GM23338 (cell line): ENCODE results near the gene PGAM5. TPM values are rescaled to one million over a fixed set of nuclear protein-coding genes. Genes with fewer than 3 reads are reported as not detected.

Experiments
- ATAC-seq: fragments of 200-7000 bp; cut with Tn5 transposase; 3 replicates; pipeline ENCODE4 v1.9.1; 2020
- DNase-seq: peaks from one replicate; pipeline ENCODE4 v3.0.0-alpha.2; 2015; ENCODE audit warnings: low spot score
- H2AFZ ChIP-seq: fragments of 200-600 bp; sonication (generic); 2 replicates; pipeline ENCODE4 v1.8.0; 2016; ENCODE audit warnings: antibody characterized with exemption, mild to moderate bottlenecking, moderate library complexity
- H3F3A ChIP-seq: fragments of 200-600 bp; sonication (generic); replicated peaks from 2 replicates; pipeline ENCODE4 v1.8.0; 2017; ENCODE audit warnings: antibody characterized with exemption, mixed run types, low read depth
- H3K27ac ChIP-seq: fragments of 200-600 bp; sonication (generic); 2 replicates; pipeline ENCODE4 v1.6.1; 2016; ENCODE audit warnings: low read depth
- H3K27me3 ChIP-seq: fragments of 200-600 bp; sonication (generic); 2 replicates; pipeline ENCODE4 v1.8.0; 2016; ENCODE audit warnings: mild to moderate bottlenecking, mixed run types, moderate library complexity; ENCODE audit not compliant: insufficient read depth
- H3K36me3 ChIP-seq: fragments of 200-600 bp; sonication (generic); 2 replicates; pipeline ENCODE4 v1.8.0; 2016; ENCODE audit warnings: mild to moderate bottlenecking; ENCODE audit not compliant: insufficient read depth
- H3K4me1 ChIP-seq: fragments of 200-600 bp; sonication (generic); 2 replicates; pipeline ENCODE4 v1.8.0; 2016; ENCODE audit warnings: mild to moderate bottlenecking, moderate library complexity; ENCODE audit not compliant: insufficient read depth
- H3K4me2 ChIP-seq: fragments of 200-600 bp; sonication (generic); 2 replicates; pipeline ENCODE4 v1.7.1; 2017; ENCODE audit warnings: mixed run types
- H3K4me3 ChIP-seq: fragments of 200-600 bp; sonication (generic); 2 replicates; pipeline ENCODE4 v1.6.1; 2016; ENCODE audit warnings: mixed run types
- H3K79me2 ChIP-seq: fragments of 200-600 bp; sonication (generic); replicated peaks from 2 replicates; pipeline ENCODE4 v1.8.0; 2017; ENCODE audit warnings: mild to moderate bottlenecking; ENCODE audit not compliant: insufficient read depth
- H3K9me2 ChIP-seq: fragments of 200-600 bp; sonication (generic); 2 replicates; pipeline ENCODE4 v1.8.0; 2017; ENCODE audit not compliant: insufficient read depth
- H4K20me1 ChIP-seq: fragments of 200-600 bp; sonication (generic); replicated peaks from 2 replicates; pipeline ENCODE4 v1.8.0; 2017; ENCODE audit warnings: mild to moderate bottlenecking; ENCODE audit not compliant: insufficient read depth
- H3K27ac Mint-ChIP-seq: 2 replicates; pipeline ENCODE4 v1.8.0; 2020; ENCODE audit warnings: inconsistent platforms, mild to moderate bottlenecking, moderate library complexity, mixed read lengths
- H3K27me3 Mint-ChIP-seq: 3 replicates; pipeline ENCODE4 v1.8.0; 2022; ENCODE audit warnings: low read depth, mild to moderate bottlenecking, moderate library complexity, mixed read lengths, inconsistent platforms; ENCODE audit not compliant: insufficient read depth, poor library complexity
- H3K36me3 Mint-ChIP-seq: 3 replicates; pipeline ENCODE4 v1.8.0; 2021; ENCODE audit warnings: low read depth, mild to moderate bottlenecking, inconsistent platforms, moderate library complexity, mixed read lengths
- H3K4me1 Mint-ChIP-seq: 3 replicates; pipeline ENCODE4 v1.8.0; 2020; ENCODE audit warnings: mild to moderate bottlenecking, inconsistent platforms, mixed read lengths
- H3K4me3 Mint-ChIP-seq: 3 replicates; pipeline ENCODE4 v1.8.0; 2021; ENCODE audit warnings: moderate library complexity, mild to moderate bottlenecking, inconsistent platforms, mixed read lengths
- H3K9me3 Mint-ChIP-seq: 3 replicates; pipeline ENCODE4 v1.8.0; 2020; ENCODE audit warnings: moderate library complexity, mild to moderate bottlenecking, inconsistent platforms, mixed read lengths
- CREB1 ChIP-seq: fragments of 250-450 bp; sonication (Bioruptor Pico); IDR thresholded peaks from 2 replicates; pipeline ENCODE4 v1.5.0; 2020; ENCODE audit warnings: low read depth, mild to moderate bottlenecking, moderate library complexity
- CTCF ChIP-seq, 2 experiments: fragments of 200-600 bp in 1 of 2; sonication (generic) in 1 of 2; conservative IDR thresholded peaks; 2 replicates each; pipeline versions ENCODE4 v1.5.1 to v1.6.1; 2016 to 2017; ENCODE audit warnings: antibody characterized with exemption in 2 of 2, low read depth in 2 of 2, mild to moderate bottlenecking in 2 of 2, moderate library complexity in 1 of 2
- ETS1 ChIP-seq: IDR thresholded peaks from 2 replicates; pipeline ENCODE4 v1.6.1; 2016; ENCODE audit warnings: antibody characterized with exemption
- EZH2 ChIP-seq: fragments of 200-600 bp; sonication (generic); IDR thresholded peaks from one replicate; pipeline ENCODE4 v1.8.0; 2017; ENCODE audit warnings: antibody characterized with exemption, mild to moderate bottlenecking, low read depth; ENCODE audit not compliant: unreplicated experiment
- EZH2phosphoT487 ChIP-seq: fragments of 200-600 bp; sonication (generic); IDR thresholded peaks from one replicate; pipeline ENCODE4 v1.8.1; 2018; ENCODE audit warnings: antibody characterized with exemption; ENCODE audit not compliant: unreplicated experiment
- JUNB ChIP-seq: IDR thresholded peaks from one replicate; pipeline ENCODE4 v1.6.1; 2016; ENCODE audit warnings: antibody characterized with exemption; ENCODE audit not compliant: unreplicated experiment
- REST ChIP-seq: IDR thresholded peaks from one replicate; pipeline ENCODE4 v1.6.1; 2018; ENCODE audit warnings: antibody characterized with exemption; ENCODE audit not compliant: unreplicated experiment
- STAT1 ChIP-seq: IDR thresholded peaks from one replicate; pipeline ENCODE4 v1.6.1; 2016; ENCODE audit warnings: antibody characterized with exemption; ENCODE audit not compliant: unreplicated experiment
- ZNF114 ChIP-seq: fragments of 250-450 bp; sonication (Bioruptor Pico); IDR thresholded peaks from 2 replicates; pipeline ENCODE4 v1.5.0; 2020; ENCODE audit warnings: mild to moderate bottlenecking, moderate library complexity
- ZNF331 ChIP-seq: fragments of 250-450 bp; sonication (Bioruptor Pico); IDR thresholded peaks from 2 replicates; pipeline ENCODE4 v1.5.0; 2020; ENCODE audit warnings: low read depth, mild to moderate bottlenecking, moderate library complexity
- ZNF462 ChIP-seq: fragments of 250-450 bp; sonication (Bioruptor Pico); IDR thresholded peaks from 2 replicates; pipeline ENCODE4 v1.5.0; 2020; ENCODE audit warnings: mild to moderate bottlenecking, moderate library complexity
- polyA plus RNA-seq: library from polyadenylated mRNA; unstranded; fragments of >200 nt; fragmentation: Nextera tagmentation; extraction: Ambion mirVana; gene quantifications from 2 replicates; pipeline ENCODE4 v1.2.1, GENCODE V29; 2016
- total RNA-seq: library from RNA; depleted of rRNA; stranded (reverse); fragments of >200 nt; shearing (Covaris generic); gene quantifications from 2 replicates; pipeline ENCODE4 v1.2.3, GENCODE V29; 2014

The PGAM5 gene
- total and polyA plus RNA-seq, 2 experiments from 2014 or later = 31.1 to 108 TPM

GRCh38 chr12:132729541-132730320 is 19.1 kb downstream of the PGAM5 start (continued):
- no peak for TF ChIP-seq EZH2phosphoT487
- no peak for TF ChIP-seq CTCF (conservative IDR thresholded peaks at IDR 0.05; ENCODE audit: low read depth in 2 of 2)
- no peak for TF ChIP-seq STAT1
- TF ChIP-seq EZH2 = no peak
- no peak for TF ChIP-seq REST
- no peak for TF ChIP-seq ZNF331
- no peak for TF ChIP-seq JUNB

- no peak overlapping the region for H3K27ac Mint-ChIP-seq
- peaks cover 98% of the 10 kb centered on the region for H3K36me3 Mint-ChIP-seq
- peaks cover 16% of the 10 kb centered on the region; the same call in 1 of the 2 replicates for H4K20me1 ChIP-seq
- TF ChIP-seq ZNF114 (CRISPR knock-in tag) (no peak), ETS1 (no peak), CREB1 (CRISPR knock-in tag) (no peak), ZNF462 (no peak)
Observed at GRCh38 chr12:132730353-132730752, 19.7 kb downstream of the PGAM5 start.

More at GRCh38 chr12:132730353-132730752, 19.7 kb downstream of the PGAM5 start:
- ATAC-seq = no peak
- Histone ChIP-seq H3K4me2 (no peak overlapping the region), H3K27me3 (no peaks in the 10 kb centered on the region), H3K79me2 (no peaks in the 10 kb centered on the region), H3K27ac (no peak overlapping the region), H3K4me1 (no peaks in the 10 kb centered on the region), H2AFZ (no peak overlapping the region), H3F3A (peaks cover 13% of the 10 kb centered on the region), H3K9me2 (no peaks in the 10 kb centered on the region), H3K36me3 (peaks cover 34% of the 10 kb centered on the region), H3K4me3 (no peak overlapping the region)
- H3K4me3 Mint-ChIP-seq = no peak overlapping the region
- peaks cover 30% of the 10 kb centered on the region for H3K27me3 Mint-ChIP-seq
- H3K9me3 Mint-ChIP-seq = peaks cover 19% of the 10 kb centered on the region
- DNase-seq = no peak
- H3K4me1 Mint-ChIP-seq = no peaks in the 10 kb centered on the region; the same call in 2 of the 3 replicates
